Activated T-cell treated with anti-CD3 and anti-CD28 coated beads for 1 hour (primary cell): Measurements from ENCODE around the gene TNFAIP6.
"Not testable (repeated sequence)": the region's sequence is repeated elsewhere in the genome, so short reads cannot be mapped to it uniquely, and the experiment has no call there.

Experiments used
- DNase-seq: peaks from one replicate; pipeline ENCODE4 v3.0.0-alpha.2; 2020; ENCODE audit warnings: low read depth

TNFAIP6 gene

GRCh38 chr2:151417650-151418049 lies 60.3 kb downstream of the TNFAIP6 start:
- no peak for DNase-seq

GRCh38 chr2:151421681-151422080 lies 64.3 kb downstream of the TNFAIP6 start:
- not testable (repeated sequence) for DNase-seq

GRCh38 chr2:151422917-151423439 lies 65.6 kb downstream of the TNFAIP6 start:
- DNase-seq = no peak

- DNase-seq = no peak
Measured at GRCh38 chr2:151423760-151424159, 66.4 kb downstream of the TNFAIP6 start.
